Tibial artery (tissue), 4 donors: ENCODE data around the gene DRAM1.
"Not testable (repeated sequence)": the region's sequence is repeated elsewhere in the genome, so short reads cannot be mapped to it uniquely, and the experiment has no call there.

Experiments used
- DNase-seq, 2 donors: peaks; one replicate each; pipeline ENCODE4 v3.0.0-alpha.2; 2019
- H3K27ac ChIP-seq, 2 donors: fragments of 200-600 bp; sonication (generic) in 1 of 2; 1 replicate in 1 of 2; 2 replicates in 1 of 2; pipeline ENCODE4 v1.5.1; 2018 to 2019; ENCODE audit warnings: mild to moderate bottlenecking in 1 of 2
- H3K27me3 ChIP-seq, 2 donors: fragments of 200-600 bp; sonication (generic) in 1 of 2; one replicate each; pipeline versions ENCODE4 v1.5.1 to v1.6.0; 2016 to 2019
- H3K36me3 ChIP-seq, 3 donors: fragments of 200-600 bp; sonication (generic) in 2 of 3; one replicate each; pipeline ENCODE4 v1.5.1; 2016 to 2019; ENCODE audit warnings: mild to moderate bottlenecking in 2 of 3
- H3K4me1 ChIP-seq, 4 donors: fragments of 200-600 bp; sonication (generic) in 2 of 4; 1 replicate in 3 of 4; 2 replicates in 1 of 4; pipeline ENCODE4 v1.5.1; 2016 to 2019
- H3K4me3 ChIP-seq, 2 donors: fragments of 200-600 bp; sonication (generic) in 1 of 2; 1 replicate in 1 of 2; 2 replicates in 1 of 2; pipeline ENCODE4 v1.5.1; 2018 to 2019; ENCODE audit warnings: mild to moderate bottlenecking in 2 of 2
- H3K9me3 ChIP-seq, 3 donors: fragments of 200-600 bp; sonication (generic) in 1 of 3; one replicate each; pipeline ENCODE4 v1.5.1; 2016 to 2019
- intact Hi-C: fragments of 100-400 bp; cut with DNase I; formaldehyde crosslinking; loops from one replicate; pipeline ENCODE4 v1.15.0; 2023; ENCODE audit warnings: low total_unique reads
- TF ChIP-seq, protein P1 (sequence below), 2 experiments: fragments of 200-600 bp in 1 of 2; fragments of 450-650 bp in 1 of 2; IDR thresholded peaks; one replicate each; pipeline ENCODE4 v1.5.1; 2017 to 2019; ENCODE audit warnings: antibody characterized with exemption in 2 of 2, mild to moderate bottlenecking in 1 of 2, moderate library complexity in 1 of 2

DRAM1 gene

GRCh38 chr12:101862245-101862644 lies 15.1 kb upstream of the DRAM1 start:
- no peak for DNase-seq
- H3K36me3 ChIP-seq, result no peaks in the 10 kb centered on the region
- intact Hi-C loops, result no loop called here
- no peak overlapping the region for H3K27ac ChIP-seq
- no peaks in the 10 kb centered on the region for H3K27me3 ChIP-seq
- peaks cover 0 to 5% (median 0%) of the 10 kb centered on the region in 3 donors for H3K9me3 ChIP-seq
- H3K4me3 ChIP-seq, result no peak overlapping the region
- H3K4me1 ChIP-seq, result peaks cover 0 to 3% (median 2%) of the 10 kb centered on the region in 4 donors
- TF ChIP-seq, protein P1, sequence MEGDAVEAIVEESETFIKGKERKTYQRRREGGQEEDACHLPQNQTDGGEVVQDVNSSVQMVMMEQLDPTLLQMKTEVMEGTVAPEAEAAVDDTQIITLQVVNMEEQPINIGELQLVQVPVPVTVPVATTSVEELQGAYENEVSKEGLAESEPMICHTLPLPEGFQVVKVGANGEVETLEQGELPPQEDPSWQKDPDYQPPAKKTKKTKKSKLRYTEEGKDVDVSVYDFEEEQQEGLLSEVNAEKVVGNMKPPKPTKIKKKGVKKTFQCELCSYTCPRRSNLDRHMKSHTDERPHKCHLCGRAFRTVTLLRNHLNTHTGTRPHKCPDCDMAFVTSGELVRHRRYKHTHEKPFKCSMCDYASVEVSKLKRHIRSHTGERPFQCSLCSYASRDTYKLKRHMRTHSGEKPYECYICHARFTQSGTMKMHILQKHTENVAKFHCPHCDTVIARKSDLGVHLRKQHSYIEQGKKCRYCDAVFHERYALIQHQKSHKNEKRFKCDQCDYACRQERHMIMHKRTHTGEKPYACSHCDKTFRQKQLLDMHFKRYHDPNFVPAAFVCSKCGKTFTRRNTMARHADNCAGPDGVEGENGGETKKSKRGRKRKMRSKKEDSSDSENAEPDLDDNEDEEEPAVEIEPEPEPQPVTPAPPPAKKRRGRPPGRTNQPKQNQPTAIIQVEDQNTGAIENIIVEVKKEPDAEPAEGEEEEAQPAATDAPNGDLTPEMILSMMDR (IDR thresholded peaks at IDR 0.05), result no peak

- no peak for DNase-seq
- Histone ChIP-seq H3K27me3 (no peaks in the 10 kb centered on the region), H3K9me3 (peaks cover 0 to 5% (median 0%) of the 10 kb centered on the region in 3 donors), H3K36me3 (no peaks in the 10 kb centered on the region), H3K27ac (no peak overlapping the region), H3K4me1 (no peaks in the 10 kb centered on the region), H3K4me3 (no peak overlapping the region)
- intact Hi-C loops, result no loop called here
- TF ChIP-seq, protein P1 (IDR thresholded peaks at IDR 0.05), result no peak
Measured at GRCh38 chr12:101863981-101864380, 13.4 kb upstream of the DRAM1 start.

- TF ChIP-seq, protein P1 (IDR thresholded peaks at IDR 0.05), result no peak
- Histone ChIP-seq H3K4me3 (no peak overlapping the region), H3K36me3 (no peaks in the 10 kb centered on the region), H3K9me3 (peaks cover 0 to 5% (median 0%) of the 10 kb centered on the region in 3 donors), H3K27me3 (no peaks in the 10 kb centered on the region), H3K27ac (no peak overlapping the region), H3K4me1 (no peaks in the 10 kb centered on the region)
- DNase-seq, result no peak
- intact Hi-C loops, result no loop called here
Measured at GRCh38 chr12:101866615-101867373, 10.6 kb upstream of the DRAM1 start.

DNA sequence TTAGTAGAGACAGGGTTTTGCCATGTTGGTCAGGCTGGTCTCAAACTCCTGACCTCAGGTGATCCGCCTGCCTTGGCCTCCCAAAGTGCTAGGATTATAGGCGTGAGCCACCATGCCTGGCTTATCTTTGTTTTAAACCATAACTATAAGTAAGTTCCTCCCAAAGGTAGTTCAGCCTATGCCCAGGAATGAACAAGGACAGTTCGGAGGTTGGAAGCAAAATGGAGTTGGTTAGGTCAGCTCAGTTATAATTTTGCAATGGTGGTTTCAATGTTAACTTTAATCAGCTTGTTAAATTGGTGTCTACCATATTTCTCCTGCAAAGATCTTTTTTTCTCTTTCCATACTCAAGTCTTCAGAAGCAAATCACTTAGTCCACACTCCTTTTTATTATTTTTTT lies 9.8 kb upstream of the DRAM1 start:
- DNase-seq, H3K36me3 ChIP-seq, H3K9me3 ChIP-seq, H3K27ac ChIP-seq, intact Hi-C loops, H3K4me1 ChIP-seq, H3K27me3 ChIP-seq, H3K4me3 ChIP-seq: not testable (repeated sequence)

- TF ChIP-seq, protein P1 (IDR thresholded peaks at IDR 0.05), result no peak
- DNase-seq, result no peak
- Histone ChIP-seq H3K4me1 (peaks cover 0 to 6% (median 0%) of the 10 kb centered on the region in 4 donors), H3K27ac (no peak overlapping the region), H3K27me3 (no peaks in the 10 kb centered on the region), H3K36me3 (no peaks in the 10 kb centered on the region), H3K4me3 (no peak overlapping the region), H3K9me3 (no peaks in the 10 kb centered on the region)
- intact Hi-C loops, result loop anchor here (10.0 kb wide), 1 partner anchor 194 kb away; the partner anchor contains the start of gene WASHC3
Measured at GRCh38 chr12:101870925-101871324, 6.5 kb upstream of the DRAM1 start.

GRCh38 chr12:101875162-101875561 lies 2.2 kb upstream of the DRAM1 start:
- H3K4me3 ChIP-seq, result no peak overlapping the region
- no peaks in the 10 kb centered on the region for H3K36me3 ChIP-seq
- no peak for DNase-seq
- no peaks in the 10 kb centered on the region for H3K9me3 ChIP-seq
- H3K4me1 ChIP-seq, result peaks cover 0 to 18% (median 4%) of the 10 kb centered on the region in 4 donors
- peak overlapping the region; percentile 94 to 99 for H3K27ac ChIP-seq
- TF ChIP-seq, protein P1 (IDR thresholded peaks at IDR 0.05), result no peak
- intact Hi-C loops, result loop anchor here (10.0 kb wide), 1 partner anchor 190 kb away; the partner anchor contains the start of gene WASHC3
- no peaks in the 10 kb centered on the region for H3K27me3 ChIP-seq
